Endometrium (tissue), 2 donors: ENCODE measurements around the gene RNF148.
"Not testable (repeated sequence)": the region's sequence is repeated elsewhere in the genome, so short reads cannot be mapped to it uniquely, and the experiment has no call there.

ENCODE experiments used
- FAIRE-seq: peaks from 2 replicates; lab custom pipeline; 2012; peaks lifted over from hg19 to GRCh38; lab: Jason Lieb, UNC
- donor health status: control.
- donor health status: control.

Gene RNF148

DNA sequence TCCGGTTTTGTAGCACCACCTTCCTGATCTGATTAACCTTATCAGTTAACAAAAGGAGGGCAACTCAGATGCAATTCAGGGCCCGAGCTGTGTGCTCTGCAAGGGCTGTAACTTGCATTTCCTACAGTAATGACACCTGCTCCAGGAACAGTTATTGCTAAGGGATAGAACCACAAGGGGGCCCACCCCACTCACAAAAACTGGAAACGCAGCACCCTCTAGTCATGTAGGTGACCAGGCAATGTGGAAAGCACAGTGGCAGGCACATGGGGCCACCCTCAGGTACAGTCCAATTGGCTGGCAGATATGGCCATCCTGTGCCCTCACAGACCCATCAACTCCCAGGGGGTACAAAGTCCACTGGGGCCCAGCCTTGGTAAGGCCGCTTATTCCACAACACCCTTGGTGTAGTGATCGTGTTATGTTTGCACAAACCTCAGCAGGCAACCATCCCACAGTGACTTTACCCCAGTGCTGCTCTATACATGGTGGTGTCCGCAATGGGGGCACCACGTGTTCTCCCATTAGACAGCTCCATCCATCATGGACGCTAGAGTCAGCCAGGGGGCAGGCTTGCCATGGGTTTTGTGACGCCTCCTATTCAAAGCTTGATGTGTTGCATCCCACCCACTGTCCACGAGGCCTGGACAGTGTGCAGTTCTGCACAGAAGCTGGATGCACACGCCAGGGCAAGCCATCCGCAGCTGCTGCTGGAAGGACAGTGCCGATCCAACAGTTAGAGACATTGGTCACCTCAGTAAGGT is 13.2 kb downstream of the RNF148 start:
- no peak for FAIRE-seq

DNA sequence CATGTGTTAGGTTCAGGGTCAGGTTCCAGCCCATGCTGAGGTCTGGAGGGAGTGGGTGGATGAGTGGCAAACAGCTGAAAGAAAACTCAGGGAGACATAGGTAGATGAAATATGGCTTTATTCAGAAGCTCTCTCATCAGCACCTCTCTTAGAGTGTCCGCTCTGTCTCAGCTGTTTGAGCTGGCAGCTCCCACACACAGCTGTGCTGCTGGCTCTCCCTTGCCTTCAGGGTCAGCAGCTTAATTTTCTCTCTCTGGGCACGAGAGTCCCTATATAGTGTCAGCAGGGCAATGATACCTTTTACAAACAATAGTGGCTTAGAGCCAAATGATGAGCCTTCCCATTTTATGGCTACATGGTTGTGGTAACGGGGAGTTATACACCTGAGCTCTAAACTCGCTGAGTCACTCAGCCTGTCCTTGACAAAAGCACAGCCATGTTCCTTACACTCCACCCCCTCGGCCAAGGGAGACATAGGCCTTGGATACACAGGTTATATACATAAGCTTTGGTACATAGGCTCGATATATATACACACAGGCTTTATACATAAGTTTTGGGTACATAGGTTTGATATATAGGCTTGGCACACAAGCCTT is 14.2 kb downstream of the RNF148 start:
- FAIRE-seq: no peak

GRCh38 chr7:122686360-122686878 is 16.3 kb downstream of the RNF148 start:
- no peak for FAIRE-seq

GRCh38 chr7:122684504-122684903 is 18.2 kb downstream of the RNF148 start:
- no peak for FAIRE-seq

GRCh38 chr7:122682815-122683550 is 19.7 kb downstream of the RNF148 start:
- FAIRE-seq: no peak

GRCh38 chr7:122681186-122681585 is 21.5 kb downstream of the RNF148 start:
- not testable (repeated sequence) for FAIRE-seq

DNA sequence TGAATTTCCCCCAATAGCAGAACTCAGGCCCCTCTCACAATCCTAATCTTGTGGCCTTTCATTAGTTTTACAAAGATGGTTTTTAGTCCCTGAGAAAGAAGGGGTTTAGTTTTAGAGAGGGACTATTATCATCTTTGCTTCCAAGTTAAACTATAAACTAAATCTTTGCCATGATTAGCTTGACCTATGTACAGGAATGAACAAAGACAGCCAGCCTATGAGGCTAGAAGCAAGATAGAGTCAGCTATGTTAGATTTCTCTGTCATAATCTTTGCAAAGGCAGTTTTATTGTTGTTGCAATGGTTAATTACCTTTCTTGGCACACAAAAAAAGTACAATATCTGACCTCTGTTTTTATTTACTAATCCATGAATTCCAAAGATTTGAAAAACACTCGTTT is 22.9 kb downstream of the RNF148 start:
- no peak for FAIRE-seq

- FAIRE-seq: not testable (repeated sequence)
Measured at GRCh38 chr7:122679269-122679709, 23.4 kb downstream of the RNF148 start.

DNA sequence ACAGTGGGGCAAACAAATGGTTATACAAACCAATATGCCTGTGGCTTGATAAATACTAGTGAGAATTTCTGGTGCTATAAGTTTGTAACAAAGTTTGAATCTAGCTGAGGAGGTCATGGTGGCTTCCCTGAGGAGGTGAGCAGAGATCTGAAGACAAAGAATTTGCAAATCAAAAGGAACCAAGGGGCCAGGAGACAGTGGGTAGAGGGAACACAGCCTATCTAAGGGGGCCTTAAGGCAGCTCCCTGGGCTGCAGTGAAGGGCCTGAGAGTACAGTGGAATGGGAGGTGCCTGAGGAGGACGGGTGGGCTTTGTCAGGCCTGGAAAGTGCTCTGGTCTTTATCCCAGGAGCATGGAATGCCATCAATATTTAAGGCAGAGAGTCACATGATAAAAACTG is 25.6 kb downstream of the RNF148 start:
- FAIRE-seq: no peak

GRCh38 chr7:122676466-122676865 is 26.3 kb downstream of the RNF148 start:
- FAIRE-seq: no peak

DNA sequence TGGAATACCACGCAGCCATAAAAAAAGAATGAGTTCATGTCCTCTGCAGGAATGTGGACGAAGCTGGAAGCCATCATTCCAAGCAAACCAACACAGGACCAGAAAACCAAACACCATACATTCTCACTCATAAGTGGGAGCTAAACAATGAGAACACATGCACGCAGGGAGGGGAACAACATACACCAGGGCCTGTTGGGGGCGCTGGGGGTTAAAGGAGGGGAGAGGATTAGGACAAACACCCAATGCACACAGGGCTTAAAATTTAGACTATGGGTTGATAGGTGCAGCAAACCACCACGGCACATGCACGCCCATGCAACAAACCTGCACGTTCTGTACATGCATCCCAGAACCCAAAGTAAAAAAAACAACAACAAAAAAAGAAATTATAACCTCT is 27.1 kb downstream of the RNF148 start:
- FAIRE-seq: no peak

- no peak for FAIRE-seq
Measured at GRCh38 chr7:122675011-122675410, 27.7 kb downstream of the RNF148 start.

DNA sequence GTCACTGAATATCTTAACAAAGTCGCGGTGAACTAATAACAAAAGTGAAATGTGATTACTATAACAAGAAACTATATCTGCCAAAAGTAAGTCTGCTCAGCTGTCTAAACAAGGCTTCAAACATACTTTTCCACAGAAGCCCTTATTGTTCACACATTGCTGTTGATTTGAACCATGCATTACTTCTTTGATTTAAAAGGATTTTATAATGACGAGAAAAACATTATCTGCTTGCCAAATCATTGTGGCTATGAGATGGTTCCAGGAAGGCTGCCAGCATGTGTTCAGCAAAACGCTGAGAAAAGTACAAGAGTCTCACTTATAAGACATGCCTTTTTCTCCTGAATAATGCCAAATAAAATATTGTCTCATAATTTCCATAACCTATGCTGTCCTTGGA is 28.2 kb downstream of the RNF148 start:
- no peak for FAIRE-seq

- FAIRE-seq: no peak
Measured at GRCh38 chr7:122673951-122674350, 28.8 kb downstream of the RNF148 start.

DNA sequence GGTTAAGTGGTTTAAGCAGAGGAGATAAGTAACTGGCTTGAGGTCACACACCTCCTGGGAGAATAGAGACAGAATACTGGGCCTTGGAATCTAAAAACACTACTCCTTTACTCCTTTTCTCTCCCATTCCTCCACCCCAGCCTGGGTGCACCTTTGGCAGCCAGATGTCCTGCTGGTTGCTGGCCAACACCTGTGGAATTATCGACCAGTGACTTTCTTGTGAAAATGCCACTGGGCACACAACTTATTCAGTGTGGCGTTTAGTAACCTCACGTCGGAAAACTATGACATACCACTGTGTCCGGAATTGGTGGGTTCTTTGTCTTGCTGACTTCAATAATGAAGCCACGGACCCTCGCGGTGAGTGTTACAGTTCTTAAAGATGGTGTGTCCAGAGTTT is 30.2 kb downstream of the RNF148 start:
- no peak for FAIRE-seq

GRCh38 chr7:122663733-122664132 is 39.0 kb downstream of the RNF148 start:
- FAIRE-seq: no peak

DNA sequence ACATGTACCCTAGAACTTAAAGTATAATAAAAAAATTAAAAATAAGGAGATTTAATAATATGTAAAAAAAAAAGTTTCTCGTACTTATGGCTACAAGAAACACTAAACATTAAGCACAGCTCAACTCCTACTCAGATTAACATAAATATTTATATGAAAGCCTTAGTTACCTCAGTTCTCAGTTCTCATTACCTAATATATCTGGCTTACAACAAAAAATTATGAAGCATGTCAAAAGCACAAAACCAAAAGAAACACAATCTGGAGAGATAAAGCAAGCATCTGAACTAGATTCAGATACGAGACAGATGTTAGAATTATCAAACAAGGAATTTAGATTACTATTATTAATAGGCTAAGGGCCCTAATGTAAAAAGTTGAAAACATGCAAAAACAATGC is 43.9 kb downstream of the RNF148 start:
- FAIRE-seq: no peak

DNA sequence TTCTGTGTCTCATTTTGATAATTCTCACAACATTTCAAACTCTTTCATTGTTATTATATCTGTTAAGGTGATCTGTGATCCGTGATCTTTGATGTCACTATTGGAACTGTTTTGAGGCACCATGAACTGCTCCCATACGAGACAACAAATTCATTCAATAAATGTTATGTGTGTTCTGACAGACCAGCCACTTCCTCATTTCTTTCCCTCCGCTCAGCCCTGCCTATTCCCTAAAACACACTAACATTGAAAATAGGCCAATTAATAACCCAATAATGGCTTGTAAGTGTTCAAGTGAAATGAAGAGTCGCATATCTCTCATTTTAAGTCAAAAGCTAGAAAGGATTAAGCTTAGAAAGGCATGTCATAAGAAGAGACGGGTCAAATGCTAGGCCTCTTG is 49.0 kb downstream of the RNF148 start:
- FAIRE-seq: no peak

- no peak for FAIRE-seq
Measured at GRCh38 chr7:122652876-122653275, 49.8 kb downstream of the RNF148 start.
